HCT116 (cell line): ENCODE data around the gene CDKN2B-AS1. TPM values are rescaled to one million over a fixed set of nuclear protein-coding genes. Genes with fewer than 3 reads are reported as not detected.

Experiments
- ATAC-seq: fragments of 200-7000 bp; cut with Tn5 transposase; 2 replicates; pipeline ENCODE4 v1.9.1; 2020; ENCODE audit warnings: mild to moderate bottlenecking, moderate library complexity
- BruUV-seq: library from RNA; stranded (reverse); fragments of 400-500 nt; replicated peaks from 2 replicates; lab custom pipeline; 2021; lab: Mats Ljungman, UMichigan
- CTCF ChIA-PET: fragments of 300-600 bp; sonication (Branson Sonifier 250); formaldehyde crosslinking; loops from one replicate; lab custom pipeline; 2021; ENCODE audit warnings: antibody characterized with exemption; lab: Charles Lee
- POLR2A ChIA-PET: fragments of 300-600, 350-600 bp; sonication (Branson Sonifier 250); formaldehyde crosslinking; loops from one replicate; lab custom pipeline; 2021; ENCODE audit warnings: antibody characterized with exemption; lab: Charles Lee
- RAD21 ChIA-PET, 2 experiments: fragments of 300-600 bp; sonication (Branson Sonifier 250); formaldehyde crosslinking; loops; one replicate each; lab custom pipeline; 2023; ENCODE audit warnings: low total read pairs in 2 of 2; ENCODE audit not compliant: uncharacterized antibody in 2 of 2, unreplicated experiment in 2 of 2, low non-redundant PET in 1 of 2; lab: Charles Lee
- DNase-seq: peaks from one replicate; pipeline ENCODE4 v3.0.0-alpha.2; 2010; ENCODE audit warnings: low read depth, low spot score
- H2AFZ ChIP-seq: fragments of 200-600 bp; shearing (Covaris generic), sonication (generic); 2 replicates; pipeline ENCODE4 v1.6.1; 2017; ENCODE audit warnings: low read depth, mixed run types, mixed read lengths, antibody characterized with exemption, low read length; ENCODE audit not compliant: poor library complexity, severe bottlenecking
- H3K27ac ChIP-seq: 2 replicates; pipeline ENCODE4 v1.5.1; 2012; ENCODE audit warnings: low read depth, low read length
- H3K27me3 ChIP-seq: fragments of 200-600 bp; sonication (generic); 2 replicates; pipeline ENCODE4 v1.6.1; 2016; ENCODE audit warnings: mixed run types, low read length, mixed read lengths; ENCODE audit not compliant: insufficient read depth
- H3K36me3 ChIP-seq, 2 experiments: fragments of 200-500 bp in 1 of 2; fragments of 200-600 bp in 1 of 2; sonication (Bioruptor generic) in 1 of 2; sonication (generic) in 1 of 2; 2 replicates each; pipeline versions ENCODE4 v1.5.1 to v1.6.1; 2014 to 2016; ENCODE audit warnings: low read length in 2 of 2, inconsistent platforms in 1 of 2, mixed read lengths in 1 of 2, mixed run types in 1 of 2; ENCODE audit not compliant: insufficient read depth in 2 of 2, control insufficient read depth in 1 of 2
- H3K4me1 ChIP-seq, 2 experiments: fragments of 200-600 bp in 1 of 2; sonication (generic) in 1 of 2; 2 replicates each; pipeline versions ENCODE4 v1.5.1 to v1.6.1; 2012 to 2017; ENCODE audit warnings: low read length in 2 of 2, inconsistent platforms in 1 of 2, mild to moderate bottlenecking in 1 of 2, mixed read lengths in 1 of 2, mixed run types in 1 of 2, moderate library complexity in 1 of 2; ENCODE audit not compliant: insufficient read depth in 2 of 2, control insufficient read depth in 1 of 2
- H3K4me2 ChIP-seq: fragments of 200-600 bp; sonication (generic); 2 replicates; pipeline ENCODE4 v1.6.1; 2017; ENCODE audit warnings: mixed run types, low read length, mixed read lengths
- H3K4me3 ChIP-seq, 2 experiments: fragments of 200-600 bp in 1 of 2; sonication (generic) in 1 of 2; replicated peaks in 1 of 2; 2 replicates each; pipeline ENCODE4 v1.5.1; 2011 to 2016; ENCODE audit warnings: low read length in 2 of 2, control low read depth in 1 of 2, low read depth in 1 of 2, mild to moderate bottlenecking in 1 of 2, mixed read lengths in 1 of 2, mixed run types in 1 of 2
- H3K79me2 ChIP-seq: fragments of 200-600 bp; sonication (generic); 2 replicates; pipeline ENCODE4 v1.6.1; 2017; ENCODE audit warnings: mild to moderate bottlenecking, mixed run types, low read length, moderate library complexity, mixed read lengths; ENCODE audit not compliant: insufficient read depth
- H3K9ac ChIP-seq: fragments of 200-600 bp; sonication (generic); 2 replicates; pipeline ENCODE4 v1.6.1; 2016; ENCODE audit warnings: low read length, mixed read lengths
- H3K9me2 ChIP-seq: fragments of 200-600 bp; sonication (generic), shearing (Covaris generic); 2 replicates; pipeline ENCODE4 v1.6.1; 2017; ENCODE audit warnings: mixed run types, mild to moderate bottlenecking, moderate library complexity; ENCODE audit not compliant: insufficient read depth
- H3K9me3 ChIP-seq, 2 experiments: fragments of 200-500 bp in 1 of 2; fragments of 200-600 bp in 1 of 2; sonication (Bioruptor generic) in 1 of 2; sonication (generic) in 1 of 2; 2 replicates each; pipeline ENCODE4 v1.6.1; 2014 to 2017; ENCODE audit warnings: low read length in 2 of 2, mixed read lengths in 2 of 2, inconsistent platforms in 1 of 2, low read depth in 1 of 2, mild to moderate bottlenecking in 1 of 2, mixed run types in 1 of 2, moderate library complexity in 1 of 2; ENCODE audit not compliant: control insufficient read depth in 1 of 2, insufficient read depth in 1 of 2
- H4K20me1 ChIP-seq: fragments of 200-600 bp; sonication (generic), shearing (Covaris generic); 2 replicates; pipeline ENCODE4 v1.6.1; 2017; ENCODE audit warnings: mixed run types, mild to moderate bottlenecking, moderate library complexity; ENCODE audit not compliant: insufficient read depth
- SP1 ChIP-seq: IDR thresholded peaks from 2 replicates; pipeline ENCODE4 v1.6.1; 2012; ENCODE audit warnings: low read depth
- SRF ChIP-seq: IDR thresholded peaks from 2 replicates; pipeline ENCODE4 v1.6.1; 2012; ENCODE audit warnings: low read depth
- ZNF274 ChIP-seq: fragments of 200-500 bp; sonication (Bioruptor generic); IDR thresholded peaks from 2 replicates; pipeline ENCODE4 v1.6.1; 2014; ENCODE audit warnings: mild to moderate bottlenecking, low read depth, low read length, inconsistent platforms
- intact Hi-C: fragments of 100-400 bp; cut with micrococcal nuclease; formaldehyde crosslinking; loops from 2 replicates; pipeline ENCODE4 v1.10.0; 2022
- total RNA-seq: library from RNA; stranded (reverse); gene quantifications from one replicate; pipeline ENCODE4 v1.2.1, GENCODE V29; 2021; ENCODE audit not compliant: unreplicated experiment
- TF ChIP-seq, protein P1 (sequence below): IDR thresholded peaks from 2 replicates; pipeline ENCODE4 v1.6.1; 2011; ENCODE audit warnings: mild to moderate bottlenecking, low read length, moderate library complexity; ENCODE audit not compliant: insufficient replicate concordance; ENCODE audit errors: extremely low read depth
- TF ChIP-seq, protein P2 (sequence below): IDR thresholded peaks from 2 replicates; pipeline ENCODE4 v1.6.1; 2012; ENCODE audit warnings: low read depth

The CDKN2B-AS1 gene
- total RNA-seq, 1 experiment from 2014 or later, result 1.7 TPM

DNA sequence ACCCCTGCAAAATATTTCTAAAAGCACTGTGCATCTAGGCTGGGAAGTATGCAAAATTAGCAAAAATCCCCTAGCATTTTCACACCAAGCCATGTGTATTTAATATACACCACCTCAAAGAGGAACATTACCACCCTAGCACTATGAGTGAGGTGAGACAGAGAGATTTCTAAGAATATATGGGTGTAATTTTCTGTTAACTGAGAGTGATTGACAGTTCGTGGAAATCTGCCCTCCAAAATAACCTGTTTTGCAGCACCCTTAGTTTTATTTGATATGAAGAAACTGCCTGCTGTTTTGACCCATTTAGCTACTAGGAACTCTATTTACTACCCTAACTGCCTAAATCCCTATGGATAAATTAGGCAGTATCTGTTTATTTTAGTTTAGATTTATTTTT, 78.8 kb downstream of the CDKN2B-AS1 start:
- Histone ChIP-seq H3K4me2 (no peak overlapping the region), H3K27me3 (no peaks in the 10 kb centered on the region), H3K27ac (no peak overlapping the region), H3K36me3 (no peaks in the 10 kb centered on the region), H3K9me2 (no peaks in the 10 kb centered on the region), H2AFZ (no peak overlapping the region), H3K4me1 (no peaks in the 10 kb centered on the region), H4K20me1 (no peaks in the 10 kb centered on the region), H3K79me2 (no peaks in the 10 kb centered on the region), H3K9ac (no peak overlapping the region), H3K4me3 (no peak overlapping the region), H3K9me3 (no peaks in the 10 kb centered on the region)
- intact Hi-C loops, result no loop called here
- CTCF ChIA-PET, result no interaction called here
- RAD21 ChIA-PET, result no interaction called here
- DNase-seq (no peak), ATAC-seq (no peak)
- POLR2A ChIA-PET, result no interaction called here
- TF ChIP-seq, protein P1, sequence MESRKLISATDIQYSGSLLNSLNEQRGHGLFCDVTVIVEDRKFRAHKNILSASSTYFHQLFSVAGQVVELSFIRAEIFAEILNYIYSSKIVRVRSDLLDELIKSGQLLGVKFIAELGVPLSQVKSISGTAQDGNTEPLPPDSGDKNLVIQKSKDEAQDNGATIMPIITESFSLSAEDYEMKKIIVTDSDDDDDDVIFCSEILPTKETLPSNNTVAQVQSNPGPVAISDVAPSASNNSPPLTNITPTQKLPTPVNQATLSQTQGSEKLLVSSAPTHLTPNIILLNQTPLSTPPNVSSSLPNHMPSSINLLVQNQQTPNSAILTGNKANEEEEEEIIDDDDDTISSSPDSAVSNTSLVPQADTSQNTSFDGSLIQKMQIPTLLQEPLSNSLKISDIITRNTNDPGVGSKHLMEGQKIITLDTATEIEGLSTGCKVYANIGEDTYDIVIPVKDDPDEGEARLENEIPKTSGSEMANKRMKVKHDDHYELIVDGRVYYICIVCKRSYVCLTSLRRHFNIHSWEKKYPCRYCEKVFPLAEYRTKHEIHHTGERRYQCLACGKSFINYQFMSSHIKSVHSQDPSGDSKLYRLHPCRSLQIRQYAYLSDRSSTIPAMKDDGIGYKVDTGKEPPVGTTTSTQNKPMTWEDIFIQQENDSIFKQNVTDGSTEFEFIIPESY, result no peak
- TF ChIP-seq ZNF274 (no peak), SP1 (no peak), SRF (no peak)
- TF ChIP-seq, protein P2, sequence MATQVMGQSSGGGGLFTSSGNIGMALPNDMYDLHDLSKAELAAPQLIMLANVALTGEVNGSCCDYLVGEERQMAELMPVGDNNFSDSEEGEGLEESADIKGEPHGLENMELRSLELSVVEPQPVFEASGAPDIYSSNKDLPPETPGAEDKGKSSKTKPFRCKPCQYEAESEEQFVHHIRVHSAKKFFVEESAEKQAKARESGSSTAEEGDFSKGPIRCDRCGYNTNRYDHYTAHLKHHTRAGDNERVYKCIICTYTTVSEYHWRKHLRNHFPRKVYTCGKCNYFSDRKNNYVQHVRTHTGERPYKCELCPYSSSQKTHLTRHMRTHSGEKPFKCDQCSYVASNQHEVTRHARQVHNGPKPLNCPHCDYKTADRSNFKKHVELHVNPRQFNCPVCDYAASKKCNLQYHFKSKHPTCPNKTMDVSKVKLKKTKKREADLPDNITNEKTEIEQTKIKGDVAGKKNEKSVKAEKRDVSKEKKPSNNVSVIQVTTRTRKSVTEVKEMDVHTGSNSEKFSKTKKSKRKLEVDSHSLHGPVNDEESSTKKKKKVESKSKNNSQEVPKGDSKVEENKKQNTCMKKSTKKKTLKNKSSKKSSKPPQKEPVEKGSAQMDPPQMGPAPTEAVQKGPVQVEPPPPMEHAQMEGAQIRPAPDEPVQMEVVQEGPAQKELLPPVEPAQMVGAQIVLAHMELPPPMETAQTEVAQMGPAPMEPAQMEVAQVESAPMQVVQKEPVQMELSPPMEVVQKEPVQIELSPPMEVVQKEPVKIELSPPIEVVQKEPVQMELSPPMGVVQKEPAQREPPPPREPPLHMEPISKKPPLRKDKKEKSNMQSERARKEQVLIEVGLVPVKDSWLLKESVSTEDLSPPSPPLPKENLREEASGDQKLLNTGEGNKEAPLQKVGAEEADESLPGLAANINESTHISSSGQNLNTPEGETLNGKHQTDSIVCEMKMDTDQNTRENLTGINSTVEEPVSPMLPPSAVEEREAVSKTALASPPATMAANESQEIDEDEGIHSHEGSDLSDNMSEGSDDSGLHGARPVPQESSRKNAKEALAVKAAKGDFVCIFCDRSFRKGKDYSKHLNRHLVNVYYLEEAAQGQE, result no peak
- BruUV-seq, result no TSS peak
